ACC112 (cell line): ENCODE measurements around the gene MLF2.

ENCODE experiments used
- H2AFZ ChIP-seq: fragments of 200-600 bp; sonication (generic); one replicate; pipeline ENCODE4 v1.6.0; 2017; ENCODE audit warnings: antibody characterized with exemption, low read length; ENCODE audit not compliant: unreplicated experiment
- H3K27ac ChIP-seq: fragments of 200-600 bp; sonication (generic); 2 replicates; pipeline ENCODE4 v1.5.1; 2014; ENCODE audit warnings: low read depth, mild to moderate bottlenecking, antibody characterized with exemption, low read length, moderate library complexity
- H3K27me3 ChIP-seq: fragments of 200-600 bp; sonication (generic); 2 replicates; pipeline ENCODE4 v1.6.1; 2014; ENCODE audit warnings: mild to moderate bottlenecking, antibody characterized with exemption, low read length, moderate library complexity, mixed read lengths; ENCODE audit not compliant: insufficient read depth
- H3K36me3 ChIP-seq: fragments of 200-600 bp; sonication (generic); 2 replicates; pipeline ENCODE4 v1.6.1; 2016; ENCODE audit warnings: mild to moderate bottlenecking, antibody characterized with exemption, low read length, moderate library complexity, mixed read lengths; ENCODE audit not compliant: insufficient read depth
- H3K4me1 ChIP-seq: fragments of 200-600 bp; sonication (generic); one replicate; pipeline ENCODE4 v1.6.1; 2016; ENCODE audit warnings: low read length, mixed read lengths; ENCODE audit not compliant: insufficient read depth, unreplicated experiment, control insufficient read depth
- H3K4me3 ChIP-seq: fragments of 200-600 bp; sonication (generic); 2 replicates; pipeline ENCODE4 v1.5.1; 2014; ENCODE audit warnings: mild to moderate bottlenecking, low read depth, low read length
- H3K79me2 ChIP-seq: fragments of 200-600 bp; sonication (generic); one replicate; pipeline ENCODE4 v1.6.0; 2016; ENCODE audit warnings: low read length; ENCODE audit not compliant: control insufficient read depth, unreplicated experiment, insufficient read depth

Gene MLF2

DNA sequence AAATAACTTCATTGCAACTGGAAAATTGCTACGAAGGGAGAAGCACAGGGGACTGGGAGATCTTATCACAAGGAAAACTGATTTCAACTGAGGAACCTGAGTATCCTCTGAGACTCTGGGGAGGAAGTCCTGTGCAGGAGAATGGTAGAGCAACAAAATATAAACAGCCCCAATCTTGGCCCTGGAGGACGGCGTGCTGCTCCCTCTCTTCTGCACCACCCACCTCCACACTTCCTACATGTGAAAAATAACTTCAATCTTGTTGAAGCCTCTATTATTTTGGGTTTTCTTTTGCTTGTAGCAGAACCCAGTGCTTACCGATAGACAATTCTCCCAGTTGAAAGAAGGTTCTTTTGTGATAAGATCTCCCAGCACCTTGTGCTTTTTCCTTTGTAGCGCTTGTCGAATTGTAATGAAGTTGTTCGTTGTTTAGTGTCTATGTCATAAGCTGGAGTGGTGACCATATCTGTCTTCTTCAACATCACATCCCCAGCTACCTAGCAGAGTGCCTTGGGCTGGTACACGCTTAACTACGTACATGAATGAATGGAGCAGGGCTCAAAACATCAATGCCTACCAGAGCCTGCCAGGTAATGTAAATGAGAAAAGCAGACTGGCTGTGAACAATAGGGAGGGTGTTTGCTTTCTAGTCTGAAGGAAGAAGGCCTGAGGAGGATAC lies 33.6 kb upstream of the MLF2 start:
- Histone ChIP-seq H3K27me3 (no peaks in the 10 kb centered on the region), H3K4me1 (no peaks in the 10 kb centered on the region), H3K4me3 (no peak overlapping the region), H3K27ac (no peak overlapping the region), H3K79me2 (no peaks in the 10 kb centered on the region), H3K36me3 (no peaks in the 10 kb centered on the region), H2AFZ (no peak overlapping the region)

DNA sequence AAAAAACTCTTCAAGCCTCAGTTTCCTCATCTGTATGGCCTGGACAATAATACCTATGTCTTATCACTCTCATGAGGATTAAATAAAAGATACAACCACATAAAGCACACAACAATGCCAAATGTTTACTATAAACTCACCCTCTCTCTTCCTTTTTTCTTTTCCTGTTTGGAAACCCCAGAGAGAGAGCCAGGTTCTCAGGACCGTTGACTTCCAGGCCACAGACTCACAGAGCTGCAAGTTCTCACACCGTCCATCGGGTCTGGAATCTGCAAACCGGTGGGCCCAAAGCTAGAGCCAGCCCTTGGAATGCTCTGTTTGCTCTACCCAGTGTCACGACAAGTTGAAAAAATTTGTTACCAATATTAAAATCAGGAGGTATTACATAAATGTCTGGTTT lies 31.8 kb upstream of the MLF2 start:
- no peak overlapping the region for H2AFZ ChIP-seq
- no peaks in the 10 kb centered on the region for H3K36me3 ChIP-seq
- no peak overlapping the region for H3K4me3 ChIP-seq
- no peaks in the 10 kb centered on the region for H3K79me2 ChIP-seq
- no peaks in the 10 kb centered on the region for H3K4me1 ChIP-seq
- no peak overlapping the region for H3K27ac ChIP-seq
- no peaks in the 10 kb centered on the region for H3K27me3 ChIP-seq

DNA sequence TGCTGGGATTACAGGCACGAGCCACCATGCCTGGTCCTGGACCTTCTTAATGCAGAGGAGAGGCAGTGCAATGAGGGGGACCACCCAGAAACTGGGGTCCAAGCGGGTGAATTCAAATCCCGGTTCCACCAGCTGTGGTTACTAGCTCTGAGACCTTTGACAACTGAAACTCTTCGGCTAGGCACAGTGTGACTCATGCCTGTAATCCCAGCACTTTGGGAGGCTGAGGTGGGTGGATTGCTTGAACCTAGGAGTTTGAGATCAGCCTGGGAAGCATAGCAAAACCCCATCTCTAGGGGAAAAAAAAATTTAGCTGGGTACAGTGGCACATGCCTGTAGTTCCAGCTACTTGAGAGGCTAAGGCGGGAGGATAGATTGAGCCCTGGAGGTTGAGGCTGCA lies 31.4 kb upstream of the MLF2 start:
- no peak overlapping the region for H3K4me3 ChIP-seq
- no peak overlapping the region for H3K27ac ChIP-seq
- H2AFZ ChIP-seq, result no peak overlapping the region
- H3K79me2 ChIP-seq, result no peaks in the 10 kb centered on the region
- no peaks in the 10 kb centered on the region for H3K36me3 ChIP-seq
- H3K27me3 ChIP-seq, result no peaks in the 10 kb centered on the region
- H3K4me1 ChIP-seq, result no peaks in the 10 kb centered on the region

DNA sequence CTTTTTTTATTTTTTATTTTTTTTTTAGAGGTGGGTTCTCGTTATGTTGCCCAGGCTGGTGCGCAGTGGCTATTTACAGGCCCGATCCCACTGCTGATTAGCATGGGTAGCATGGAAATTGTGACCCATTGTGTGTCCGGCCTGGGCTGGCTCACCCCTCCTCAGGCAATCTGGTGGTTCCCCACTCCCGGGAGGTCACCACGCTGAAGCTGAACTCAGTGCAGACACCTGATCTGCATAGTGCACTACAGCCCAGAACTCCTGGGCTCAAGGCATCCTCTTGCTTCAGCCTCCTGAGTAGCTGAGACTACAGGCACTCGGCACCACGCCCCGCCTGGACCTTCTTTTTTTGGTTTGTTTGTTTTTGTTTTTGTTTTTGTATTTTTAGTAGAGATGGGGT lies 30.9 kb upstream of the MLF2 start:
- Histone ChIP-seq H3K79me2 (no peaks in the 10 kb centered on the region), H3K4me3 (no peak overlapping the region), H3K27ac (no peak overlapping the region), H3K4me1 (no peaks in the 10 kb centered on the region), H3K36me3 (no peaks in the 10 kb centered on the region), H3K27me3 (no peaks in the 10 kb centered on the region), H2AFZ (no peak overlapping the region)

DNA sequence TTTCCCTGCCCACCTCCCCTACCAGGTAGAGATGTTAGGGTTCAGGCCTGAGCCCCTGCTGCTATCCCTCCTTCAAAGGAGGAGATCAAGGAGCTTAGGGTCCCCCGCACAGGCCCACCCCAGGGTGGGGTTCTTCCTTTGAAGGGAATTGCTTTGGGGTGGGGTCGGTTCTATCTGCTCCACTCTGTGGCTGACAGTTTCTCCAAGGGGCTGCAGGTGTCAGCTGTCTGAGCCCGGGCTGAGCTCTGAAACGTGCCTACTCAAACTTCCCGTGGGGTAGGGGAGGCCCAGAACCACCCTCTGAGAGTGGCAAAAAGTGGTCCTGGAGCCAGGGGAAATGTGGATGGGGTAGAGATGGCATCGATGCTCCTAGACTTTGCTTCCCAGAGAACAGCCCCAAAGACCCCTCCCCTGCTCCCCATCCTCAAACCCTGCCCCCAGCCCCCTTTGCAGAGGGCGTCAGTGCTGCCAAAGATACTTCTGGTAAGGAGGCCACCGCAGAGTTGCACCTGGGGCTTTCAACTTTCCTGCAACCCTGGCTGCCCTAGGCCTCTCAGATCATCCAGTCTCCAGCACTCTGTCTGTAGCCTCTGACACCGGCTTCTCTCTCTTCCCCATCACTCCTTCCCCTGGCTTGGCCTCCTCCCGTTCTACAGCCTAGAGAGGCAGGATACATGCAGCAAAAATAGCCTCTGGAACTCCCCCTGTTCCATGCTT lies 30.1 kb upstream of the MLF2 start:
- no peak overlapping the region for H3K4me3 ChIP-seq
- no peaks in the 10 kb centered on the region for H3K79me2 ChIP-seq
- peaks cover 3% of the 10 kb centered on the region for H3K4me1 ChIP-seq
- no peaks in the 10 kb centered on the region for H3K27me3 ChIP-seq
- H3K27ac ChIP-seq, result no peak overlapping the region
- no peak overlapping the region for H2AFZ ChIP-seq
- H3K36me3 ChIP-seq, result no peaks in the 10 kb centered on the region

DNA sequence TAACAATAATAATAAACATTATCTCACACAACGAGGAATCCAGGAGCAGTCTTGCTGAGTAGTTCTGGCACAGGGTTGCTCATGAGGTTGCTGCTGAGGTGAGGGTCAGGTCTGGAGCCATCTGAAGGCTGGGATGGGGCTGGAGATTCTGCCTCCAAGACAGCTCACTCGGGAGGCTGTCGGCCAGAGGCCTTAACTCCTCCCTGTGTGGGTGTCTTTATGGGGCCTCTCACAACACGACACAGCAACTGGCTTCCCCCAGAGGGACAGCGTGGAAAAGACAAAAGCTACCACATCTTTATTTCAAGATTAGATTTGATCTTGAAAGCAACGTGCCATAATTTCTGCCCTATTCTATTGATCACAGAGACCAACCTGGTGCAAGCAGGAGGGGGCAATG lies 29.2 kb upstream of the MLF2 start:
- no peak overlapping the region for H3K4me3 ChIP-seq
- no peaks in the 10 kb centered on the region for H3K36me3 ChIP-seq
- H3K27me3 ChIP-seq, result no peaks in the 10 kb centered on the region
- no peak overlapping the region for H3K27ac ChIP-seq
- H2AFZ ChIP-seq, result no peak overlapping the region
- no peaks in the 10 kb centered on the region for H3K79me2 ChIP-seq
- peaks cover 3% of the 10 kb centered on the region for H3K4me1 ChIP-seq

DNA sequence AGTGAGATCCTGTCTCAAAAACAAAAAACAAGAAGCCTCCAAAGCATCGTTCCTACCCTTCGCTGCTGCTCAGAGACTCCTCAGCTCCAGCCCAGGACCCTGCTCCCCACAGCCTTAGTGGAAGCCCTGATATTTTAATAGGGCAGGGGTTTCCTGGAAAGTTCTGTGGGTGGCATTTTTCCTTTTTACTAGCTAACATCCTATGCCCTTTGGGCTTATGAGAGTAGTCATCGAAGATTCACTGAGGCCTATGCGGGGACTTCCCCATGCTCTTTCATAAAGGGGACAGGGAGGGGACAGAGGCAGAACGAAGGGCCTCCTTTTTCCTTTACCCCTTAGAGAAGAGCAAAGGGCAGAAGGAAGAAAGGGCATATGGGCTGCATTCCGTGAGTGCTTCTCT lies 27.6 kb upstream of the MLF2 start:
- no peaks in the 10 kb centered on the region for H3K27me3 ChIP-seq
- no peak overlapping the region for H3K27ac ChIP-seq
- peaks cover 3% of the 10 kb centered on the region for H3K4me1 ChIP-seq
- no peaks in the 10 kb centered on the region for H3K36me3 ChIP-seq
- no peak overlapping the region for H2AFZ ChIP-seq
- H3K4me3 ChIP-seq, result no peak overlapping the region
- no peaks in the 10 kb centered on the region for H3K79me2 ChIP-seq

DNA sequence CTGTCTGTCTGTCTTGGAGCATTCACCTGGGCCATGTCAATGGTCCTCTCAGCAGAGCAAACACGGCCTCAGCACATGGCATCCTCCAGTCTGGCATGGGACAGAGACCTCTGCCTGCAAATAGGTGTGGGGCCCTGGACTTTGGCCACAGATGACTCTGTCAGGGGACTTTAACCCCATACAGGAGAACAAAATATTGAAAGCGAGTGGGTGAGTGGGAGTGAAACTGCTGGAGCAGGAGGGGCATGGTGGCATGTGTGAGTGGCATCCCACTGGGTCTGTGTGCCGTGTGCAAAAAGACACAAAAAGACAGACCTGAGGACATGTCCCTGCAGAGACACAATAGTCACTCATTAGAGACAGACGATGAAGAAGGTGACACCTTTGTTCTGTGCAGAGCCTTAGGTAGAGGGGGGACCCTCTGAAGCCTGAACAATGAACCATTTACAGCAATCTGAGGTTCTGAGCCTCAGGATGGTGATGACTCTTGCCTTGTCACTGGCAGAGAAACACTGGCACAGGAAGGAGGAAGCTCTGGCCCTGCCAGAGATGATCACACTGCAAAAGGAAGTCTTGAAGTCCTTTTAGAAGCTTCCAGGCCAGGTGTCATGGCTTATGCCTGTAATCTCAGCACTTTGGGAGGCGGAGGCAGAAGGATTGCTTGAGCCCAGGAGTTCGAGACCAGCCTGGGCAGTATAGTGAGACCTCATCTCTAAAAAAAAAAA lies 26.9 kb upstream of the MLF2 start:
- Histone ChIP-seq H3K27ac (no peak overlapping the region), H3K79me2 (no peaks in the 10 kb centered on the region), H3K4me1 (peaks cover 3% of the 10 kb centered on the region), H3K36me3 (no peaks in the 10 kb centered on the region), H3K27me3 (no peaks in the 10 kb centered on the region), H3K4me3 (no peak overlapping the region), H2AFZ (no peak overlapping the region)

DNA sequence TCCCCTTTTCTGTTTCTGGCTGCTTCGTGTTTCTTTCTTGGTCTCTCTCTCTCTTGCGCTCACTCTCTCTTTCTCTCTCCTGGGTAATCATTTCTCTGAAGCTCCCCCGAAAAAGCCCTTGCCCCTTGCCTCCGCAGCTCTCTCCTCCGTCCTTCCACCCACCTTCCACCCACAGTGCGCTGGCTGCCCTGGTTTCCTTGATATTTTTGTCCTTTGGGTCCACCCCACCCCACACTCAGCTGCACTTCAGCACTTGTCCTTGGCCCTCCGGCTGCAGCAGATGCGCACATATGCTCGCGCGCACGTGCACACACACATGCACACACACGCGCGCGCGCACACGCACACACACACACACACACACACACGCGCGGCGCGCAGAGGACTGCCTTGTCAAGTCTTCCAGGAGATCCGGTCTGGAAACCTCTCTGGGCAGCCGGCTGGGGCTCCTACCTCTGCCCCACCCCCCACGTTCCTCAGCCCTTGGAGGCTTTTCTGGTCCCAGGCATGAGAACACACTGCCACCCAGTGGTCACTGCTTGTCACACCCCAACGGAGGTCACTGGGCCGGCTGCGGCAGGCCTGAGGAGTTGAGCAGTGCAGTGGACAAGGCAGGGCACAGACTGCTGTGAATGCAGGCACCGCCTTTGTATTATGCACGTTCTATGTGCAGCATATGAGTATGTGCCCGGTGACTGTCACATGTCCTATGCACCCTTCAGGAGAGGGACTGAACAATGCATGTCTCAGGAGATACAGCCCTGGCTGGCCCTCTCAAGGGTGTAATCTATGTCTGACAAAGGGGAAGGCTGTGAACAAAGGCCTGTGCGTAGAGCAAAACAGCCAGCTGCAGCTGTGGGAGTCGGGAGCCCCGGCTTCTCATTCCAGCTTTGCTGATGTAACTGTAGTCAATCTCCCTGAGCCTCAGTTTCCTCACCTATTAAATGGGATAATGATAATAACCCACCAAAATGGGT lies 25.9 kb upstream of the MLF2 start:
- H3K27ac ChIP-seq, result no peak overlapping the region
- H3K4me1 ChIP-seq, result peaks cover 3% of the 10 kb centered on the region
- peak overlapping the region; percentile 35 for H2AFZ ChIP-seq
- H3K27me3 ChIP-seq, result no peaks in the 10 kb centered on the region
- H3K4me3 ChIP-seq, result peak overlapping the region; percentile 64
- H3K79me2 ChIP-seq, result no peaks in the 10 kb centered on the region
- no peaks in the 10 kb centered on the region for H3K36me3 ChIP-seq

DNA sequence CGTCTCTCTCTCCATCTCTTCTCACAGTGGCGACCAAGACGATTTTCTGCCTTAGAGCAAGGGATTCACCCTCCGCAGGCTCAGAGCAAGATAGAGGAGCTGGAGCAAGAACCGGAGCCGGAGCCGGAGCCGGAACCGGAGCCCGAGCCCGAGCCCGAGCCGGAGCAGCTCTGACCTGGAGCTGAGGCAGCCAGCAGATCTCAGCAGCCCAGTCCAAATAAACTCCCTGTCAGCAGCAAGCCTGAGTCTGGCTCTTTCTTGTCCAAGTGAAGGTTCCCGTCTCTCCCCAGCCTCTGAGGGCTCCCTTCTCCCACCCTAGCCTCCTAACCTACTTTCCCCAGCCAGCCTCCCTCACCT lies 25.3 kb upstream of the MLF2 start:
- H3K79me2 ChIP-seq, result no peaks in the 10 kb centered on the region
- H3K27ac ChIP-seq, result no peak overlapping the region
- peak overlapping the region; percentile 64 for H3K4me3 ChIP-seq
- no peaks in the 10 kb centered on the region for H3K27me3 ChIP-seq
- no peaks in the 10 kb centered on the region for H3K36me3 ChIP-seq
- H3K4me1 ChIP-seq, result peaks cover 3% of the 10 kb centered on the region
- peak overlapping the region; percentile 35 for H2AFZ ChIP-seq
